K562 (cell line): ENCODE measurements around the gene RBM4B.

Experiments
- BACH1 ChIP-seq: fragments of 200-800 bp; sonication (Bioruptor generic); IDR thresholded peaks from 2 replicates; pipeline ENCODE4 v1.6.1; 2016; ENCODE audit warnings: missing genetic modification characterization, missing compliant biosample characterization
- CHD1 ChIP-seq: fragments of 200-600 bp; sonication (generic); IDR thresholded peaks from one replicate; pipeline ENCODE4 v1.6.1; 2012; ENCODE audit warnings: mild to moderate bottlenecking, moderate library complexity, low read length, inconsistent platforms
- CHD2 ChIP-seq: IDR thresholded peaks from 2 replicates; pipeline ENCODE4 v1.6.1; 2011; ENCODE audit warnings: low read depth, low read length
- EGR1 ChIP-seq: fragments of 450-650 bp; conservative IDR thresholded peaks from 2 replicates; pipeline ENCODE4 v1.6.1; 2017; ENCODE audit warnings: mild to moderate bottlenecking
- FOXM1 ChIP-seq, 2 experiments: fragments of 450-650 bp in 1 of 2; sonication (generic) in 1 of 2; formaldehyde crosslinking in 1 of 2; IDR thresholded peaks; 2 replicates each; pipeline versions ENCODE4 v1.6.1 to v1.9.0; 2017 to 2022; ENCODE audit warnings: low read depth in 2 of 2, mild to moderate bottlenecking in 2 of 2, missing genetic modification reagents in 1 of 2, moderate library complexity in 1 of 2
- ZBTB7A ChIP-seq: IDR thresholded peaks from 2 replicates; pipeline ENCODE4 v1.6.1; 2011; ENCODE audit warnings: low read depth, mild to moderate bottlenecking, low read length, moderate library complexity, borderline replicate concordance; ENCODE audit not compliant: control insufficient read depth
- ZNF24 ChIP-seq: fragments of 450-650 bp; IDR thresholded peaks from 2 replicates; pipeline ENCODE4 v1.6.1; 2016
- ZNF354B ChIP-seq: fragments of 250-450 bp; sonication (Bioruptor Pico); IDR thresholded peaks from 2 replicates; pipeline ENCODE4 v1.4.0; 2020
- ZNF586 ChIP-seq: fragments of 450-650 bp; formaldehyde crosslinking; conservative IDR thresholded peaks from 2 replicates; pipeline ENCODE4 v1.4.0; 2020; ENCODE audit warnings: mild to moderate bottlenecking, moderate library complexity
- TF ChIP-seq, protein P1 (sequence below), 2 experiments: fragments of 450-650 bp; formaldehyde crosslinking in 1 of 2; IDR thresholded peaks; 2 replicates each; pipeline versions ENCODE4 v1.4.0 to v1.6.1; 2014 to 2020; ENCODE audit warnings: mild to moderate bottlenecking in 2 of 2, borderline replicate concordance in 1 of 2, low read depth in 1 of 2

DNA sequence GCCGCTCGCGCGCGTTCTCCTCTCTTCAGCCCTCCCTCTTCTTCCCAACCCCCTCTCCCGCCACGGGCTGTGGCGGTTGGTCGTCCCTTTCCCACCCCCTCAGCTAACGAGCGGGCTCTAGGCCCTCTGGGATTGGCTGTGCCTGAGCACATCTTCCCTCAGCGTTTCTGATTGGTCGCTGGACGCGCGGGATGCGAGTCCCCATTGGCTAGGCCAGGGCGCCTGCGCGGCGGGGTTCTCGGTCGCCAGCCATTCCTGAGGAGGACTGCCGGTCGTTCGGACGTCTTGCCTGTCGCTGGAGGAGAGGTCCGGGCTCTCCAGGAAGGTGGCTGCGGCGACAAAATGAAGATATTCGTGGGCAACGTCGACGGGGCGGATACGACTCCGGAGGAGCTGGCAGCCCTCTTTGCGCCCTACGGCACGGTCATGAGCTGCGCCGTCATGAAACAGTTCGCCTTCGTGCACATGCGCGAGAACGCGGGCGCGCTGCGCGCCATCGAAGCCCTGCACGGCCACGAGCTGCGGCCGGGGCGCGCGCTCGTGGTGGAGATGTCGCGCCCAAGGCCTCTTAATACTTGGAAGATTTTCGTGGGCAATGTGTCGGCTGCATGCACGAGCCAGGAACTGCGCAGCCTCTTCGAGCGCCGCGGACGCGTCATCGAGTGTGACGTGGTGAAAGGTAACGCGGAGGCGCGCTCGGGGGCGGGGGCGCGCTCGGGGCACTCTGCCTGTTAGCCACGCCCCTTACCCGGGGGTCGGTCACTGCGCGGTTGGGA, 61.1 kb downstream of the RBM4B start, which contains the start of gene RBM14:
- no peak for TF ChIP-seq ZNF586 (CRISPR knock-in tag)
- peak; percentile 89 for TF ChIP-seq BACH1 (tag)
- TF ChIP-seq ZBTB7A: peak; percentile 58
- TF ChIP-seq, protein P1, sequence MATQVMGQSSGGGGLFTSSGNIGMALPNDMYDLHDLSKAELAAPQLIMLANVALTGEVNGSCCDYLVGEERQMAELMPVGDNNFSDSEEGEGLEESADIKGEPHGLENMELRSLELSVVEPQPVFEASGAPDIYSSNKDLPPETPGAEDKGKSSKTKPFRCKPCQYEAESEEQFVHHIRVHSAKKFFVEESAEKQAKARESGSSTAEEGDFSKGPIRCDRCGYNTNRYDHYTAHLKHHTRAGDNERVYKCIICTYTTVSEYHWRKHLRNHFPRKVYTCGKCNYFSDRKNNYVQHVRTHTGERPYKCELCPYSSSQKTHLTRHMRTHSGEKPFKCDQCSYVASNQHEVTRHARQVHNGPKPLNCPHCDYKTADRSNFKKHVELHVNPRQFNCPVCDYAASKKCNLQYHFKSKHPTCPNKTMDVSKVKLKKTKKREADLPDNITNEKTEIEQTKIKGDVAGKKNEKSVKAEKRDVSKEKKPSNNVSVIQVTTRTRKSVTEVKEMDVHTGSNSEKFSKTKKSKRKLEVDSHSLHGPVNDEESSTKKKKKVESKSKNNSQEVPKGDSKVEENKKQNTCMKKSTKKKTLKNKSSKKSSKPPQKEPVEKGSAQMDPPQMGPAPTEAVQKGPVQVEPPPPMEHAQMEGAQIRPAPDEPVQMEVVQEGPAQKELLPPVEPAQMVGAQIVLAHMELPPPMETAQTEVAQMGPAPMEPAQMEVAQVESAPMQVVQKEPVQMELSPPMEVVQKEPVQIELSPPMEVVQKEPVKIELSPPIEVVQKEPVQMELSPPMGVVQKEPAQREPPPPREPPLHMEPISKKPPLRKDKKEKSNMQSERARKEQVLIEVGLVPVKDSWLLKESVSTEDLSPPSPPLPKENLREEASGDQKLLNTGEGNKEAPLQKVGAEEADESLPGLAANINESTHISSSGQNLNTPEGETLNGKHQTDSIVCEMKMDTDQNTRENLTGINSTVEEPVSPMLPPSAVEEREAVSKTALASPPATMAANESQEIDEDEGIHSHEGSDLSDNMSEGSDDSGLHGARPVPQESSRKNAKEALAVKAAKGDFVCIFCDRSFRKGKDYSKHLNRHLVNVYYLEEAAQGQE (IDR thresholded peaks at IDR 0.05; ENCODE audit: borderline replicate concordance): no peak
- TF ChIP-seq, protein P1 (CRISPR knock-in tag; IDR thresholded peaks at IDR 0.05; ENCODE audit: low read depth): no peak
- peak; percentile 81 for TF ChIP-seq EGR1
- TF ChIP-seq ZNF354B (CRISPR knock-in tag): no peak
- TF ChIP-seq CHD2: peak; percentile 82
- no peak for TF ChIP-seq ZNF24
- TF ChIP-seq FOXM1 (IDR thresholded peaks at IDR 0.05; ENCODE audit: low read depth): peak; percentile 71
- peak; percentile 91; the same call in 1 of the 2 replicates for TF ChIP-seq FOXM1 (CRISPR knock-in tag; IDR thresholded peaks at IDR 0.05; ENCODE audit: low read depth)
- TF ChIP-seq CHD1: peak; percentile 76
